Head of caudate nucleus (tissue), 42 donors: ENCODE measurements around the gene GCNT2.
"Not testable (repeated sequence)": the region's sequence is repeated elsewhere in the genome, so short reads cannot be mapped to it uniquely, and the experiment has no call there.

ENCODE experiments used
- DNase-seq, 42 donors: peaks; one replicate each; pipeline versions ENCODE4 v3.0.0 to v3.0.0-alpha.2; 2020 to 2021; ENCODE audit warnings: mixed read lengths in 7 of 42
- intact Hi-C: fragments of 100-400 bp; cut with DNase I; formaldehyde crosslinking; loops from one replicate; pipeline ENCODE4 v1.15.0; 2022

Gene GCNT2

GRCh38 chr6:10567256-10568026 lies 46.3 kb downstream of the GCNT2 start:
- intact Hi-C loops = no loop called here
- DNase-seq = no peak

GRCh38 chr6:10569392-10570127 lies 48.4 kb downstream of the GCNT2 start:
- no peak for DNase-seq
- intact Hi-C loops = no loop called here

- intact Hi-C loops, DNase-seq: not testable (repeated sequence)
Observed at GRCh38 chr6:10575519-10575918, 54.4 kb downstream of the GCNT2 start.

- no peak for DNase-seq
- intact Hi-C loops = no loop called here
Observed at GRCh38 chr6:10576226-10576625, 55.1 kb downstream of the GCNT2 start.

- intact Hi-C loops = no loop called here
- no peak for DNase-seq
Observed at GRCh38 chr6:10577112-10577511, 56.0 kb downstream of the GCNT2 start.

- intact Hi-C loops = no loop called here
- DNase-seq = no peak
Observed at GRCh38 chr6:10578723-10579122, 57.6 kb downstream of the GCNT2 start.

GRCh38 chr6:10579803-10580202 lies 58.7 kb downstream of the GCNT2 start:
- DNase-seq = no peak
- intact Hi-C loops = no loop called here

GRCh38 chr6:10580570-10580969 lies 59.4 kb downstream of the GCNT2 start:
- no peak for DNase-seq
- intact Hi-C loops = no loop called here

- DNase-seq, intact Hi-C loops: not testable (repeated sequence)
Observed at GRCh38 chr6:10581402-10581801, 60.3 kb downstream of the GCNT2 start.

- intact Hi-C loops = no loop called here
- no peak for DNase-seq
Observed at GRCh38 chr6:10582774-10583508, 61.8 kb downstream of the GCNT2 start.

- intact Hi-C loops = no loop called here
- DNase-seq = no peak
Observed at GRCh38 chr6:10583509-10583901, 62.4 kb downstream of the GCNT2 start.

GRCh38 chr6:10584607-10585006 lies 63.5 kb downstream of the GCNT2 start:
- intact Hi-C loops = no loop called here
- DNase-seq = no peak

GRCh38 chr6:10585209-10585845 lies 64.2 kb downstream of the GCNT2 start:
- peak in 2 of 42 donors; percentile 7 for DNase-seq
- intact Hi-C loops = no loop called here

- DNase-seq = no peak
- intact Hi-C loops = no loop called here
Observed at GRCh38 chr6:10586302-10586701, 65.2 kb downstream of the GCNT2 start.

GRCh38 chr6:10587656-10588406 lies 66.7 kb downstream of the GCNT2 start:
- intact Hi-C loops = no loop called here

GRCh38 chr6:10588562-10589428 lies 67.6 kb downstream of the GCNT2 start:
- intact Hi-C loops = no loop called here
- no peak for DNase-seq

More at GRCh38 chr6:10587656-10588406, 66.7 kb downstream of the GCNT2 start:
- DNase-seq = no peak

- intact Hi-C loops = no loop called here
- DNase-seq = no peak
Observed at GRCh38 chr6:10589429-10589727, 68.2 kb downstream of the GCNT2 start.

- intact Hi-C loops = no loop called here
- DNase-seq = no peak
Observed at GRCh38 chr6:10589983-10590382, 68.8 kb downstream of the GCNT2 start.
